Choroid plexus epithelial cell (primary cell): ENCODE data around the gene SMNDC1.

Experiments
- DNase-seq: peaks from one replicate; pipeline ENCODE4 v3.0.0-alpha.2; 2010; ENCODE audit warnings: low read depth
- H3K4me3 ChIP-seq: 2 replicates; pipeline ENCODE4 v1.5.1; 2011; ENCODE audit warnings: low read depth, mild to moderate bottlenecking, control low read depth, low read length, moderate library complexity
- TF ChIP-seq, protein P1 (sequence below): conservative IDR thresholded peaks from 2 replicates; pipeline ENCODE4 v1.5.1; 2011; ENCODE audit warnings: low read depth, mild to moderate bottlenecking, control low read depth, inconsistent platforms, low read length, moderate library complexity

SMNDC1 gene

DNA sequence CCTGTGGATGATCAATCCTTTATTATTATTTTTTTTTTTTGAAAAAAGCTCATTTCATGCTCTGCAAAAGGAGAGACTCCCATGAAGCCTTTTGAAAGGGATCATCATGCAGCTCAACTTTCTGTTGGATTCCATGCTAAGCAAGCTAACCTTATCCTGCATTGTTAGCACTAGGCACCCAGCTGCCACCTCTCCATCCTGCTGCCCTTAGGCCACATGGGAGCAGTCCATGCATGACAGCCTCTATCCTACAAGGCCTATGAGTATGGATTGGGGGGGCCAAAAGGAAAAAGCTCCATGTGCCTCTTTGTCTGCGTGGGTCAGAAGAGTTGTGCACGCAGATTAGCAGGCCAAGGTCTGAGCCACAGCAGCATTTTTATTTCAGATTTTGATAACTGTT lies 19.2 kb downstream of the SMNDC1 start:
- H3K4me3 ChIP-seq: no peak overlapping the region
- TF ChIP-seq, protein P1, sequence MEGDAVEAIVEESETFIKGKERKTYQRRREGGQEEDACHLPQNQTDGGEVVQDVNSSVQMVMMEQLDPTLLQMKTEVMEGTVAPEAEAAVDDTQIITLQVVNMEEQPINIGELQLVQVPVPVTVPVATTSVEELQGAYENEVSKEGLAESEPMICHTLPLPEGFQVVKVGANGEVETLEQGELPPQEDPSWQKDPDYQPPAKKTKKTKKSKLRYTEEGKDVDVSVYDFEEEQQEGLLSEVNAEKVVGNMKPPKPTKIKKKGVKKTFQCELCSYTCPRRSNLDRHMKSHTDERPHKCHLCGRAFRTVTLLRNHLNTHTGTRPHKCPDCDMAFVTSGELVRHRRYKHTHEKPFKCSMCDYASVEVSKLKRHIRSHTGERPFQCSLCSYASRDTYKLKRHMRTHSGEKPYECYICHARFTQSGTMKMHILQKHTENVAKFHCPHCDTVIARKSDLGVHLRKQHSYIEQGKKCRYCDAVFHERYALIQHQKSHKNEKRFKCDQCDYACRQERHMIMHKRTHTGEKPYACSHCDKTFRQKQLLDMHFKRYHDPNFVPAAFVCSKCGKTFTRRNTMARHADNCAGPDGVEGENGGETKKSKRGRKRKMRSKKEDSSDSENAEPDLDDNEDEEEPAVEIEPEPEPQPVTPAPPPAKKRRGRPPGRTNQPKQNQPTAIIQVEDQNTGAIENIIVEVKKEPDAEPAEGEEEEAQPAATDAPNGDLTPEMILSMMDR: no peak
- DNase-seq: no peak

DNA sequence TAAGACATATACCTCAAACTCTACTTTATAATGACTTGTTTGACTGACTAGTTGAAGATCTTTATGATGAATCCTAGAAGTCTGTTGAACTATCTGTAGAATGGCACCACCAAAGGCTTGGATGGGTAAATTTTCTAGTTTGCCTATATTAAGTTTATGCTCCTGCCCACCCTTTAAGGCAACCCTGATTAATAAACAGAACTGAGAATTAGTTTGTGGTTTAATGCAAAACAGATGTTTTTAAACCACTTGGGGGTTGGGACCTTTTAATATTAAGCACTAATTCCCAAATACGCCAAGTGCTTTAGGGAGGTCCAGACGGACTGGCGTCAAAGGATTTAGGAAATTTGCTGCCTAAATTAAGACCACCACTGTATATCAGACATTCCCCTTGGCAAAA lies 20.5 kb downstream of the SMNDC1 start:
- DNase-seq: no peak
- TF ChIP-seq, protein P1: no peak
- H3K4me3 ChIP-seq: no peak overlapping the region

DNA sequence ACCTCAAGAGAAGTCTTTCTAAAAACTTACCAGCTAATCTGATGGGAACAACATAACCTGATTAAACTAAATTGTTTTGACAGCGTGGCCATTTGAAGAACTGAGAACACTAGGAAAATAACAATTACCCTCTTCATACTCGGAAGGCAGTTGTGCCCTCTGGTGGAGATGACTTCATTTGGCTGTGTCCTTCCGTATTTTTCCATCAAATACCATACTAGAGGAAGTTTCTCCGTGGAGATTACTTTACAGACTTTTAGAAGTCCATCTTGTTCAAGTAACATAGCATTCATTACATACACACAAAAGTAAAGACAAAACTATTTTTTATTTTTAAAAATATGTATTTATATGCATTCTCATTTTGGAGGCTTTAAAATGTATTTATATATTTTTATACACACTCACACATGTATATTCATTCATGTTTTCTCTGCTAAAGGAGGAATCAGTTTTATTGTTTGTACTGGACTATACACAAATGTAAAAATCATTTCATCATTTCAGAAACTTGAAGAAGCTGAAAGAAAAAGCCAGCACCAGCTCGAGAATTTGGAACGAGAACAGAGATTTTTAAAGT lies 25.2 kb downstream of the SMNDC1 start:
- no peak overlapping the region for H3K4me3 ChIP-seq
- DNase-seq: peak; percentile 82
- TF ChIP-seq, protein P1: peak; percentile 83

- H3K4me3 ChIP-seq: no peak overlapping the region
- TF ChIP-seq, protein P1: no peak
- DNase-seq: no peak
These were observed 25.9 kb downstream of the SMNDC1 start for GRCh38 chr10:110278562-110279406.

GRCh38 chr10:110277591-110277990 lies 27.1 kb downstream of the SMNDC1 start:
- DNase-seq: no peak
- TF ChIP-seq, protein P1: no peak
- H3K4me3 ChIP-seq: no peak overlapping the region

DNA sequence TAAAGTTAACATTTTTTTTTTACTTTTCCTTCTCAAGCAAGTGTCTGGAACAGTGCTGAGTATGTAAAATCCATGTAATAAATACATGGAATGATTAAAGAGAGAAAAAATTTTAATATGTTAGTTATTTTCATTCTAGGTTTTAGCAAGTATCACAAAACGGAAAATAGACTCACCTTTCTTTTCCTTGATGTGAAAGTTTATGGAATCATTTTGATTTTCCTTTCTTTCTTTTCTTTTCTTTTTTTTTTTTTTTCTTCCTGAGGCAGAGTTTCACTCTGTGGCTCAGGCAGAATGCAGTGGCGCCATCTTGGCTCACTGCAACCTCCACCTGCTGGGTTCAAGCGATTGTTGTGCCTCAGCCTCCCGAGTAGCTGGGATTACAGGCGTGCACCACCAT lies 28.1 kb downstream of the SMNDC1 start:
- TF ChIP-seq, protein P1: no peak
- DNase-seq: no peak
- no peak overlapping the region for H3K4me3 ChIP-seq
